ENCODE data around the gene LYRM9. TPM values are rescaled to one million over a fixed set of nuclear protein-coding genes. Genes with fewer than 3 reads are reported as not detected.

LYRM9 gene
- total and polyA plus RNA-seq, 10 of the 15 experiments (the other 5 are each of a cell fraction or from before 2014, with no cell fraction given): 1.8 to 8.3 (median 4.6) TPM

DNA sequence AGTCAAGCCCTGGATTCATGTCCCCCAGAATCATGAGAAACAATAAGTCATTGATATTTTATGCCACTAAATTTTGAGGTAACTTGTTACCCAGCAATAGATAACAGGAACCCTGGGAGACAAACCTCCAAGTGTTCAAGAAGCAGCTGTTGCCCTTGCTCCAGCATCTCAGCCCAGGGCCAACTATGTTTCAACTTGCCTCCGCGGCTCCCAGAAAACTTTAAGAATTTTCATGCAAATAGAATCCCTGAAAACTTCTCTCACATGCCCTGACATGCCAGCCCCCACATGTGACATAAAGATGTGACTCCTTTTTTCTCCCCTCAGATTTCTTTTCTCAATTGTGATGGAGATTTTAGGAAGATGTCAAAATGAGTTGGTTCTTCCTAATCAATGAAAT lies 22.8 kb downstream of the LYRM9 start:
- no peak overlapping the region for H2AFZ ChIP-seq (ENCODE audit: control insufficient read depth, low read depth, low read length)
- no peak for DNase-seq (ENCODE audit: low read depth, low spot score)
- 96% methylated on average over 2 of the region's 2 CpGs for WGBS (ENCODE audit: insufficient coverage, insufficient replicate concordance, low lambda C conversion rate, missing lambda C conversion rate)
- FAIRE-seq: no peak
- BruUV-seq (replicated peaks): no TSS peak
- intact Hi-C loops (cut with micrococcal nuclease; ENCODE audit: unreplicated experiment): no loop called here
- RAD21 ChIA-PET (ENCODE audit: unreplicated experiment): interaction anchor here (1.0 kb wide), 1 partner anchor 62 kb away, joined by 3 read pairs; no protein-coding TSS in a partner anchor
- no peaks in the 10 kb centered on the region for H3K27me3 ChIP-seq (replicated peaks in 1 of 2; ENCODE audit: control insufficient read depth in 2 of 2, insufficient read depth in 2 of 2, low read length in 1 of 2)
- no peaks in the 10 kb centered on the region for H3K36me3 ChIP-seq (ENCODE audit: control insufficient read depth in 2 of 2, insufficient read depth in 2 of 2, low read length in 1 of 2)
- H3K4me3 ChIP-seq: no peak overlapping the region
- no peak overlapping the region for H3K4me2 ChIP-seq (ENCODE audit: control insufficient read depth, insufficient read depth)
- no peaks in the 10 kb centered on the region; the same call in 1 of the 3 replicates for H3K9me3 ChIP-seq (replicated peaks; ENCODE audit: control insufficient read depth, insufficient read depth, low read length)
- in situ Hi-C loops (cut with MboI): no loop called here
- no peaks in the 10 kb centered on the region for H3K79me2 ChIP-seq (ENCODE audit: control insufficient read depth, insufficient read depth, low read length)
- no peak for ATAC-seq
- POLR2A ChIA-PET: interaction anchor here (1.1 kb wide), 1 partner anchor 65 kb away, joined by 3 read pairs; no protein-coding TSS in a partner anchor
- H3K9ac ChIP-seq (ENCODE audit: control insufficient read depth, insufficient read depth, low read length): no peak overlapping the region
- SMC1A ChIA-PET (ENCODE audit: uncharacterized antibody, unreplicated experiment): interaction anchor here (2.0 kb wide), 1 partner anchor 65 kb away, joined by 7 read pairs; no protein-coding TSS in a partner anchor
- H3K27ac ChIP-seq (ENCODE audit: control insufficient read depth, insufficient read depth): no peak overlapping the region
- no peaks in the 10 kb centered on the region for H3K4me1 ChIP-seq (ENCODE audit: control insufficient read depth, insufficient read depth, low read length)
- H4K20me1 ChIP-seq (ENCODE audit: control insufficient read depth, insufficient read depth): no peaks in the 10 kb centered on the region
- CTCF ChIA-PET: interaction anchor here (1.5 kb wide), 1 partner anchor 10 kb away, joined by 6 read pairs; no protein-coding TSS in a partner anchor
- TF ChIP-seq, protein P1, sequence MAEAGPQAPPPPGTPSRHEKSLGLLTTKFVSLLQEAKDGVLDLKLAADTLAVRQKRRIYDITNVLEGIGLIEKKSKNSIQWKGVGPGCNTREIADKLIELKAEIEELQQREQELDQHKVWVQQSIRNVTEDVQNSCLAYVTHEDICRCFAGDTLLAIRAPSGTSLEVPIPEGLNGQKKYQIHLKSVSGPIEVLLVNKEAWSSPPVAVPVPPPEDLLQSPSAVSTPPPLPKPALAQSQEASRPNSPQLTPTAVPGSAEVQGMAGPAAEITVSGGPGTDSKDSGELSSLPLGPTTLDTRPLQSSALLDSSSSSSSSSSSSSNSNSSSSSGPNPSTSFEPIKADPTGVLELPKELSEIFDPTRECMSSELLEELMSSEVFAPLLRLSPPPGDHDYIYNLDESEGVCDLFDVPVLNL (IDR thresholded peaks at IDR 0.05; ENCODE audit: low read depth, low read length): no peak
- TF ChIP-seq ASH2L (IDR thresholded peaks at IDR 0.05; ENCODE audit: borderline replicate concordance, low read depth): no peak
- TF ChIP-seq, protein P2, sequence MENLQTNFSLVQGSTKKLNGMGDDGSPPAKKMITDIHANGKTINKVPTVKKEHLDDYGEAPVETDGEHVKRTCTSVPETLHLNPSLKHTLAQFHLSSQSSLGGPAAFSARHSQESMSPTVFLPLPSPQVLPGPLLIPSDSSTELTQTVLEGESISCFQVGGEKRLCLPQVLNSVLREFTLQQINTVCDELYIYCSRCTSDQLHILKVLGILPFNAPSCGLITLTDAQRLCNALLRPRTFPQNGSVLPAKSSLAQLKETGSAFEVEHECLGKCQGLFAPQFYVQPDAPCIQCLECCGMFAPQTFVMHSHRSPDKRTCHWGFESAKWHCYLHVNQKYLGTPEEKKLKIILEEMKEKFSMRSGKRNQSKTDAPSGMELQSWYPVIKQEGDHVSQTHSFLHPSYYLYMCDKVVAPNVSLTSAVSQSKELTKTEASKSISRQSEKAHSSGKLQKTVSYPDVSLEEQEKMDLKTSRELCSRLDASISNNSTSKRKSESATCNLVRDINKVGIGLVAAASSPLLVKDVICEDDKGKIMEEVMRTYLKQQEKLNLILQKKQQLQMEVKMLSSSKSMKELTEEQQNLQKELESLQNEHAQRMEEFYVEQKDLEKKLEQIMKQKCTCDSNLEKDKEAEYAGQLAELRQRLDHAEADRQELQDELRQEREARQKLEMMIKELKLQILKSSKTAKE (IDR thresholded peaks at IDR 0.05; ENCODE audit: low read depth, poor library complexity, severe bottlenecking): no peak
- TF ChIP-seq NR2C2 (IDR thresholded peaks at IDR 0.05; ENCODE audit: borderline replicate concordance, control insufficient read depth, insufficient read length, low read depth): no peak
- TF ChIP-seq, protein P3, sequence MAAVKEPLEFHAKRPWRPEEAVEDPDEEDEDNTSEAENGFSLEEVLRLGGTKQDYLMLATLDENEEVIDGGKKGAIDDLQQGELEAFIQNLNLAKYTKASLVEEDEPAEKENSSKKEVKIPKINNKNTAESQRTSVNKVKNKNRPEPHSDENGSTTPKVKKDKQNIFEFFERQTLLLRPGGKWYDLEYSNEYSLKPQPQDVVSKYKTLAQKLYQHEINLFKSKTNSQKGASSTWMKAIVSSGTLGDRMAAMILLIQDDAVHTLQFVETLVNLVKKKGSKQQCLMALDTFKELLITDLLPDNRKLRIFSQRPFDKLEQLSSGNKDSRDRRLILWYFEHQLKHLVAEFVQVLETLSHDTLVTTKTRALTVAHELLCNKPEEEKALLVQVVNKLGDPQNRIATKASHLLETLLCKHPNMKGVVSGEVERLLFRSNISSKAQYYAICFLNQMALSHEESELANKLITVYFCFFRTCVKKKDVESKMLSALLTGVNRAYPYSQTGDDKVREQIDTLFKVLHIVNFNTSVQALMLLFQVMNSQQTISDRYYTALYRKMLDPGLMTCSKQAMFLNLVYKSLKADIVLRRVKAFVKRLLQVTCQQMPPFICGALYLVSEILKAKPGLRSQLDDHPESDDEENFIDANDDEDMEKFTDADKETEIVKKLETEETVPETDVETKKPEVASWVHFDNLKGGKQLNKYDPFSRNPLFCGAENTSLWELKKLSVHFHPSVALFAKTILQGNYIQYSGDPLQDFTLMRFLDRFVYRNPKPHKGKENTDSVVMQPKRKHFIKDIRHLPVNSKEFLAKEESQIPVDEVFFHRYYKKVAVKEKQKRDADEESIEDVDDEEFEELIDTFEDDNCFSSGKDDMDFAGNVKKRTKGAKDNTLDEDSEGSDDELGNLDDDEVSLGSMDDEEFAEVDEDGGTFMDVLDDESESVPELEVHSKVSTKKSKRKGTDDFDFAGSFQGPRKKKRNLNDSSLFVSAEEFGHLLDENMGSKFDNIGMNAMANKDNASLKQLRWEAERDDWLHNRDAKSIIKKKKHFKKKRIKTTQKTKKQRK (IDR thresholded peaks at IDR 0.05; ENCODE audit: low read depth, low read length): no peak
- no peak for TF ChIP-seq TCF3 (IDR thresholded peaks at IDR 0.05; ENCODE audit: borderline replicate concordance, insufficient read depth, low read depth, low read length)
- TF ChIP-seq, protein P4, sequence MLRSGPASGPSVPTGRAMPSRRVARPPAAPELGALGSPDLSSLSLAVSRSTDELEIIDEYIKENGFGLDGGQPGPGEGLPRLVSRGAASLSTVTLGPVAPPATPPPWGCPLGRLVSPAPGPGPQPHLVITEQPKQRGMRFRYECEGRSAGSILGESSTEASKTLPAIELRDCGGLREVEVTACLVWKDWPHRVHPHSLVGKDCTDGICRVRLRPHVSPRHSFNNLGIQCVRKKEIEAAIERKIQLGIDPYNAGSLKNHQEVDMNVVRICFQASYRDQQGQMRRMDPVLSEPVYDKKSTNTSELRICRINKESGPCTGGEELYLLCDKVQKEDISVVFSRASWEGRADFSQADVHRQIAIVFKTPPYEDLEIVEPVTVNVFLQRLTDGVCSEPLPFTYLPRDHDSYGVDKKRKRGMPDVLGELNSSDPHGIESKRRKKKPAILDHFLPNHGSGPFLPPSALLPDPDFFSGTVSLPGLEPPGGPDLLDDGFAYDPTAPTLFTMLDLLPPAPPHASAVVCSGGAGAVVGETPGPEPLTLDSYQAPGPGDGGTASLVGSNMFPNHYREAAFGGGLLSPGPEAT (IDR thresholded peaks at IDR 0.05; ENCODE audit: low read depth): no peak
- TF ChIP-seq NFYA (IDR thresholded peaks at IDR 0.05; ENCODE audit: borderline replicate concordance, low read depth, low read length): no peak
- TF ChIP-seq HDAC6 (IDR thresholded peaks at IDR 0.05; ENCODE audit: unreplicated experiment): no peak
- TF ChIP-seq SIN3A (IDR thresholded peaks at IDR 0.05; ENCODE audit: low read depth, low read length): no peak
- TF ChIP-seq SUZ12 (IDR thresholded peaks at IDR 0.05; ENCODE audit: unreplicated experiment): no peak
- no peak for TF ChIP-seq MTA2 (IDR thresholded peaks at IDR 0.05; ENCODE audit: low read depth)
- TF ChIP-seq RCOR1 (conservative IDR thresholded peaks at IDR 0.05; ENCODE audit: low read depth, low read length): no peak
- TF ChIP-seq YBX1 (IDR thresholded peaks at IDR 0.05): no peak

All from GM12878 (cell line).